Hepatocyte (in vitro differentiated cells): ENCODE measurements around the gene MAOB.

Experiments used
- EZH2 ChIP-seq: fragments of 200-600 bp; sonication (generic); IDR thresholded peaks from 2 replicates; pipeline ENCODE4 v1.6.1; 2016; ENCODE audit warnings: antibody characterized with exemption, mild to moderate bottlenecking, borderline replicate concordance
- TF ChIP-seq, protein P1 (sequence below): fragments of 200-600 bp; sonication (generic); IDR thresholded peaks from 2 replicates; pipeline ENCODE4 v1.5.1; 2016; ENCODE audit warnings: antibody characterized with exemption, mild to moderate bottlenecking; ENCODE audit not compliant: poor library complexity

GRCh38 chrX:43846558-43846957 lies 35.7 kb downstream of the MAOB start:
- TF ChIP-seq, protein P1, sequence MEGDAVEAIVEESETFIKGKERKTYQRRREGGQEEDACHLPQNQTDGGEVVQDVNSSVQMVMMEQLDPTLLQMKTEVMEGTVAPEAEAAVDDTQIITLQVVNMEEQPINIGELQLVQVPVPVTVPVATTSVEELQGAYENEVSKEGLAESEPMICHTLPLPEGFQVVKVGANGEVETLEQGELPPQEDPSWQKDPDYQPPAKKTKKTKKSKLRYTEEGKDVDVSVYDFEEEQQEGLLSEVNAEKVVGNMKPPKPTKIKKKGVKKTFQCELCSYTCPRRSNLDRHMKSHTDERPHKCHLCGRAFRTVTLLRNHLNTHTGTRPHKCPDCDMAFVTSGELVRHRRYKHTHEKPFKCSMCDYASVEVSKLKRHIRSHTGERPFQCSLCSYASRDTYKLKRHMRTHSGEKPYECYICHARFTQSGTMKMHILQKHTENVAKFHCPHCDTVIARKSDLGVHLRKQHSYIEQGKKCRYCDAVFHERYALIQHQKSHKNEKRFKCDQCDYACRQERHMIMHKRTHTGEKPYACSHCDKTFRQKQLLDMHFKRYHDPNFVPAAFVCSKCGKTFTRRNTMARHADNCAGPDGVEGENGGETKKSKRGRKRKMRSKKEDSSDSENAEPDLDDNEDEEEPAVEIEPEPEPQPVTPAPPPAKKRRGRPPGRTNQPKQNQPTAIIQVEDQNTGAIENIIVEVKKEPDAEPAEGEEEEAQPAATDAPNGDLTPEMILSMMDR: no peak
- no peak for TF ChIP-seq EZH2
